Measurements from ENCODE around the gene CD300H. TPM values are rescaled to one million over a fixed set of nuclear protein-coding genes. Genes with fewer than 3 reads are reported as not detected.

CD300H gene
- total RNA-seq, 1 experiment from 2014 or later: not detected

- no peak for DNase-seq
- no peaks in the 10 kb centered on the region for H3K79me2 ChIP-seq (ENCODE audit: low read length)
- H3K36me3 ChIP-seq (ENCODE audit: insufficient read depth, low read length): no peaks in the 10 kb centered on the region
- no peaks in the 10 kb centered on the region for H3K9me2 ChIP-seq (replicated peaks; ENCODE audit: insufficient read depth, low read length)
- no peak overlapping the region for H2AFZ ChIP-seq (ENCODE audit: low read length)
- H3K9ac ChIP-seq (ENCODE audit: low read length): no peak overlapping the region
- H3K4me2 ChIP-seq (ENCODE audit: low read depth, low read length, poor library complexity, severe bottlenecking): no peak overlapping the region
- no peaks in the 10 kb centered on the region for H3K4me1 ChIP-seq (ENCODE audit: low read length)
- no peak overlapping the region for H3K27ac ChIP-seq (ENCODE audit: low read length)
- H3K9me3 ChIP-seq (ENCODE audit: low read length): no peaks in the 10 kb centered on the region
- no peaks in the 10 kb centered on the region for H4K20me1 ChIP-seq (ENCODE audit: insufficient read depth, low read depth, low read length)
- no peak overlapping the region for H3K4me3 ChIP-seq (ENCODE audit: low read length)
- H3K27me3 ChIP-seq (ENCODE audit: low read length): no peaks in the 10 kb centered on the region
Measured at GRCh38 chr17:74554909-74555308, 12.4 kb downstream of the CD300H start.

- no peak for DNase-seq
- Histone ChIP-seq H3K9me3 (ENCODE audit: low read length) (no peaks in the 10 kb centered on the region), H3K36me3 (ENCODE audit: insufficient read depth, low read length) (no peaks in the 10 kb centered on the region), H3K4me1 (ENCODE audit: low read length) (no peaks in the 10 kb centered on the region), H3K4me3 (ENCODE audit: low read length) (no peak overlapping the region), H3K9me2 (replicated peaks; ENCODE audit: insufficient read depth, low read length) (no peaks in the 10 kb centered on the region), H3K4me2 (ENCODE audit: low read depth, low read length, poor library complexity, severe bottlenecking) (no peak overlapping the region), H3K79me2 (ENCODE audit: low read length) (no peaks in the 10 kb centered on the region), H4K20me1 (ENCODE audit: insufficient read depth, low read depth, low read length) (no peaks in the 10 kb centered on the region), H3K9ac (ENCODE audit: low read length) (no peak overlapping the region), H2AFZ (ENCODE audit: low read length) (no peak overlapping the region), H3K27ac (ENCODE audit: low read length) (no peak overlapping the region), H3K27me3 (ENCODE audit: low read length) (no peaks in the 10 kb centered on the region)
Measured at GRCh38 chr17:74552037-74552436, 15.3 kb downstream of the CD300H start.

GRCh38 chr17:74550602-74551001 is 16.7 kb downstream of the CD300H start:
- H3K4me1 ChIP-seq (ENCODE audit: low read length): no peaks in the 10 kb centered on the region
- H3K4me2 ChIP-seq (ENCODE audit: low read depth, low read length, poor library complexity, severe bottlenecking): no peak overlapping the region
- H4K20me1 ChIP-seq (ENCODE audit: insufficient read depth, low read depth, low read length): no peaks in the 10 kb centered on the region
- H3K27ac ChIP-seq (ENCODE audit: low read length): no peak overlapping the region
- H3K9ac ChIP-seq (ENCODE audit: low read length): no peak overlapping the region
- no peaks in the 10 kb centered on the region for H3K9me3 ChIP-seq (ENCODE audit: low read length)
- no peak for DNase-seq
- no peak overlapping the region for H2AFZ ChIP-seq (ENCODE audit: low read length)
- no peak overlapping the region for H3K4me3 ChIP-seq (ENCODE audit: low read length)
- H3K27me3 ChIP-seq (ENCODE audit: low read length): no peaks in the 10 kb centered on the region
- H3K9me2 ChIP-seq (replicated peaks; ENCODE audit: insufficient read depth, low read length): no peaks in the 10 kb centered on the region
- H3K36me3 ChIP-seq (ENCODE audit: insufficient read depth, low read length): no peaks in the 10 kb centered on the region
- H3K79me2 ChIP-seq (ENCODE audit: low read length): no peaks in the 10 kb centered on the region

GRCh38 chr17:74549343-74549742 is 18.0 kb downstream of the CD300H start:
- no peak overlapping the region for H3K4me3 ChIP-seq (ENCODE audit: low read length)
- H3K27ac ChIP-seq (ENCODE audit: low read length): no peak overlapping the region
- H2AFZ ChIP-seq (ENCODE audit: low read length): no peak overlapping the region
- H3K9me2 ChIP-seq (replicated peaks; ENCODE audit: insufficient read depth, low read length): no peaks in the 10 kb centered on the region
- H3K9me3 ChIP-seq (ENCODE audit: low read length): no peaks in the 10 kb centered on the region
- no peaks in the 10 kb centered on the region for H3K36me3 ChIP-seq (ENCODE audit: insufficient read depth, low read length)
- no peaks in the 10 kb centered on the region for H3K27me3 ChIP-seq (ENCODE audit: low read length)
- no peaks in the 10 kb centered on the region for H3K79me2 ChIP-seq (ENCODE audit: low read length)
- H4K20me1 ChIP-seq (ENCODE audit: insufficient read depth, low read depth, low read length): no peaks in the 10 kb centered on the region
- no peak for DNase-seq
- no peaks in the 10 kb centered on the region for H3K4me1 ChIP-seq (ENCODE audit: low read length)
- H3K4me2 ChIP-seq (ENCODE audit: low read depth, low read length, poor library complexity, severe bottlenecking): no peak overlapping the region
- H3K9ac ChIP-seq (ENCODE audit: low read length): no peak overlapping the region

- Histone ChIP-seq H2AFZ (ENCODE audit: low read length) (no peak overlapping the region), H3K36me3 (ENCODE audit: insufficient read depth, low read length) (no peaks in the 10 kb centered on the region), H3K27ac (ENCODE audit: low read length) (no peak overlapping the region), H3K4me1 (ENCODE audit: low read length) (no peaks in the 10 kb centered on the region), H3K9me3 (ENCODE audit: low read length) (no peaks in the 10 kb centered on the region), H3K79me2 (ENCODE audit: low read length) (no peaks in the 10 kb centered on the region), H3K27me3 (ENCODE audit: low read length) (no peaks in the 10 kb centered on the region), H3K4me3 (ENCODE audit: low read length) (no peak overlapping the region), H3K9me2 (replicated peaks; ENCODE audit: insufficient read depth, low read length) (no peaks in the 10 kb centered on the region), H3K9ac (ENCODE audit: low read length) (no peak overlapping the region), H3K4me2 (ENCODE audit: low read depth, low read length, poor library complexity, severe bottlenecking) (no peak overlapping the region), H4K20me1 (ENCODE audit: insufficient read depth, low read depth, low read length) (no peaks in the 10 kb centered on the region)
- no peak for DNase-seq
Measured at GRCh38 chr17:74547736-74548135, 19.6 kb downstream of the CD300H start.

GRCh38 chr17:74547264-74547663 is 20.0 kb downstream of the CD300H start:
- Histone ChIP-seq H3K36me3 (ENCODE audit: insufficient read depth, low read length) (no peaks in the 10 kb centered on the region), H2AFZ (ENCODE audit: low read length) (no peak overlapping the region), H3K79me2 (ENCODE audit: low read length) (no peaks in the 10 kb centered on the region), H3K9ac (ENCODE audit: low read length) (no peak overlapping the region), H3K27me3 (ENCODE audit: low read length) (no peaks in the 10 kb centered on the region), H3K4me3 (ENCODE audit: low read length) (no peak overlapping the region), H3K4me1 (ENCODE audit: low read length) (no peaks in the 10 kb centered on the region), H3K9me3 (ENCODE audit: low read length) (no peaks in the 10 kb centered on the region), H4K20me1 (ENCODE audit: insufficient read depth, low read depth, low read length) (no peaks in the 10 kb centered on the region), H3K9me2 (replicated peaks; ENCODE audit: insufficient read depth, low read length) (no peaks in the 10 kb centered on the region), H3K27ac (ENCODE audit: low read length) (no peak overlapping the region), H3K4me2 (ENCODE audit: low read depth, low read length, poor library complexity, severe bottlenecking) (no peak overlapping the region)
- DNase-seq: no peak

GRCh38 chr17:74546586-74546985 is 20.7 kb downstream of the CD300H start:
- Histone ChIP-seq H2AFZ (ENCODE audit: low read length) (no peak overlapping the region), H3K9me2 (replicated peaks; ENCODE audit: insufficient read depth, low read length) (no peaks in the 10 kb centered on the region), H4K20me1 (ENCODE audit: insufficient read depth, low read depth, low read length) (no peaks in the 10 kb centered on the region), H3K36me3 (ENCODE audit: insufficient read depth, low read length) (no peaks in the 10 kb centered on the region), H3K4me2 (ENCODE audit: low read depth, low read length, poor library complexity, severe bottlenecking) (no peak overlapping the region), H3K9me3 (ENCODE audit: low read length) (no peaks in the 10 kb centered on the region), H3K9ac (ENCODE audit: low read length) (no peak overlapping the region), H3K27ac (ENCODE audit: low read length) (no peak overlapping the region), H3K27me3 (ENCODE audit: low read length) (no peaks in the 10 kb centered on the region), H3K4me3 (ENCODE audit: low read length) (no peak overlapping the region), H3K4me1 (ENCODE audit: low read length) (no peaks in the 10 kb centered on the region), H3K79me2 (ENCODE audit: low read length) (no peaks in the 10 kb centered on the region)
- DNase-seq: no peak

- Histone ChIP-seq H3K4me3 (ENCODE audit: low read length) (no peak within 1 kb of the TSS), H3K27me3 (ENCODE audit: low read length) (no peaks in the 10 kb centered on the region), H4K20me1 (ENCODE audit: insufficient read depth, low read depth, low read length) (no peaks in the 10 kb centered on the region), H3K4me1 (ENCODE audit: low read length) (no peaks in the 10 kb centered on the region), H3K9me3 (ENCODE audit: low read length) (no peaks in the 10 kb centered on the region), H2AFZ (ENCODE audit: low read length) (no peak within 1 kb of the TSS), H3K27ac (ENCODE audit: low read length) (no peak within 1 kb of the TSS), H3K36me3 (ENCODE audit: insufficient read depth, low read length) (no peaks in the 10 kb centered on the region), H3K79me2 (ENCODE audit: low read length) (no peaks in the 10 kb centered on the region), H3K4me2 (ENCODE audit: low read depth, low read length, poor library complexity, severe bottlenecking) (no peak within 1 kb of the TSS), H3K9ac (ENCODE audit: low read length) (no peak within 1 kb of the TSS), H3K9me2 (replicated peaks; ENCODE audit: insufficient read depth, low read length) (no peaks in the 10 kb centered on the region)
- DNase-seq: no peak
Measured at GRCh38 chr17:74545843-74546230, 21.5 kb downstream of the CD300H start, which contains the start of gene CD300C. CD300C (minus strand) TSS chr17:74546115; CDS start chr17:74545782, 333 bp downstream.
